HG02840 (cell line): Measurements from ENCODE around the gene ATXN1.
"Not testable (repeated sequence)": the region's sequence is repeated elsewhere in the genome, so short reads cannot be mapped to it uniquely, and the experiment has no call there.

Source experiments
- ATAC-seq: cut with Tn5 transposase; IDR thresholded peaks from one replicate; pipeline ENCODE4 v1.9.1; 2021; ENCODE audit warnings: mild to moderate bottlenecking, moderate library complexity, moderate number of reproducible peaks; ENCODE audit not compliant: unreplicated experiment, low FRiP score

The ATXN1 gene

GRCh38 chr6:16278750-16279149, 482.5 kb downstream of the ATXN1 start:
- ATAC-seq, result no peak

GRCh38 chr6:16278048-16278724, 483.1 kb downstream of the ATXN1 start:
- ATAC-seq, result no peak

- ATAC-seq, result no peak
Measured at GRCh38 chr6:16277101-16277981, 483.9 kb downstream of the ATXN1 start.

GRCh38 chr6:16274885-16275589, 486.2 kb downstream of the ATXN1 start:
- ATAC-seq, result no peak

- ATAC-seq, result no peak
Measured at GRCh38 chr6:16274483-16274882, 486.8 kb downstream of the ATXN1 start.

GRCh38 chr6:16273256-16273655, 488.0 kb downstream of the ATXN1 start:
- ATAC-seq, result no peak

- ATAC-seq, result no peak
Measured at GRCh38 chr6:16272201-16272600, 489.1 kb downstream of the ATXN1 start.

- ATAC-seq, result no peak
Measured at GRCh38 chr6:16271428-16271827, 489.8 kb downstream of the ATXN1 start.

GRCh38 chr6:16270178-16270794, 491.0 kb downstream of the ATXN1 start:
- ATAC-seq, result no peak

GRCh38 chr6:16269442-16270070, 491.7 kb downstream of the ATXN1 start:
- ATAC-seq, result not testable (repeated sequence)

- no peak for ATAC-seq
Measured at GRCh38 chr6:16267428-16268263, 493.6 kb downstream of the ATXN1 start.

GRCh38 chr6:16265351-16266341, 495.6 kb downstream of the ATXN1 start:
- no peak for ATAC-seq

- no peak for ATAC-seq
Measured at GRCh38 chr6:16264785-16265184, 496.5 kb downstream of the ATXN1 start.

GRCh38 chr6:16263464-16264099, 497.7 kb downstream of the ATXN1 start:
- not testable (repeated sequence) for ATAC-seq

GRCh38 chr6:16262773-16263172, 498.5 kb downstream of the ATXN1 start:
- not testable (repeated sequence) for ATAC-seq

GRCh38 chr6:16260602-16261001, 500.7 kb downstream of the ATXN1 start:
- not testable (repeated sequence) for ATAC-seq

- ATAC-seq, result not testable (repeated sequence)
Measured at GRCh38 chr6:16259604-16260003, 501.7 kb downstream of the ATXN1 start.

GRCh38 chr6:16258709-16259075, 502.6 kb downstream of the ATXN1 start:
- no peak for ATAC-seq
